ENCODE measurements around the gene PLOD2.

- TF ChIP-seq CTCF (IDR thresholded peaks at IDR 0.05) (no peak), EZH2 (IDR thresholded peaks at IDR 0.05) (no peak)
Measured at GRCh38 chr3:146134348-146135117, 26.5 kb downstream of the PLOD2 start.
